Effector memory CD8-positive, alpha-beta T cell (primary cell): ENCODE data around the gene ABCC9.

Experiments
- ATAC-seq: fragments of 150-1000 bp; cut with Tn5 transposase; replicated peaks from 2 replicates; pipeline ENCODE4 v1.10.0; 2021; ENCODE audit warnings: mild to moderate bottlenecking, moderate library complexity
- DNase-seq, 3 experiments: peaks; one replicate each; pipeline ENCODE4 v3.0.0; 2021
- H3K27ac Mint-ChIP-seq, 2 donors: one replicate each; pipeline ENCODE4 v1.8.0; 2022; ENCODE audit warnings: mild to moderate bottlenecking in 2 of 2, mixed read lengths in 2 of 2, moderate library complexity in 2 of 2
- H3K27me3 Mint-ChIP-seq, 2 donors: one replicate each; pipeline ENCODE4 v1.8.0; 2022; ENCODE audit warnings: mixed read lengths in 2 of 2
- H3K36me3 Mint-ChIP-seq: one replicate; pipeline ENCODE4 v1.8.0; 2022; ENCODE audit warnings: mild to moderate bottlenecking, moderate library complexity, mixed read lengths; ENCODE audit not compliant: insufficient read depth
- H3K4me1 Mint-ChIP-seq, 2 donors: one replicate each; pipeline ENCODE4 v1.8.0; 2022; ENCODE audit warnings: low read depth in 2 of 2, mixed read lengths in 2 of 2
- H3K4me3 Mint-ChIP-seq, 2 donors: one replicate each; pipeline ENCODE4 v1.8.0; 2022; ENCODE audit warnings: mild to moderate bottlenecking in 2 of 2, mixed read lengths in 2 of 2, moderate library complexity in 2 of 2
- H3K9me3 Mint-ChIP-seq, 2 donors: one replicate each; pipeline ENCODE4 v1.8.0; 2022; ENCODE audit warnings: mixed read lengths in 2 of 2

ABCC9 gene

DNA sequence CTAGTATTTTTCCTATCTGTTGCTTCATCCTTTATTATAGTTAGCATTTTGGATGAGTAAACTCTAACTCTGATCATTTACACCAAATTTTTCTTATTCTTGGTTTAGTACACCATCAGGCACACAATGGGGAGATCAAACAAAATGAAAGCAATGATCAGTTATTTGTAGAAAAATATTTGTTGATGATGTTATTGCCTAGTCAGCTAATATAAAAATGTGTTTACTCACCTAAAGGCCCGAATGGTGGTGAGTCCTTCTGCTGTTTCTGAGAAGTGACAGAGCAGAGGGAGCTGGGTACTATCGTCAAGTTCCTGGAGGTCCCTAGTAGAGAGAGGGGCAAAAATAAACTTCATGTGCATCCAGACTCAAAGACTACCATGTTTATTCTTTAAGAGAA, 103.4 kb downstream of the ABCC9 start:
- no peak for DNase-seq
- no peak for ATAC-seq
- no peak overlapping the region for H3K27ac Mint-ChIP-seq
- H3K9me3 Mint-ChIP-seq: no peaks in the 10 kb centered on the region
- H3K27me3 Mint-ChIP-seq: peaks cover 6 to 8% of the 10 kb centered on the region in 2 donors
- no peak overlapping the region for H3K4me3 Mint-ChIP-seq
- H3K36me3 Mint-ChIP-seq: no peaks in the 10 kb centered on the region
- H3K4me1 Mint-ChIP-seq: no peaks in the 10 kb centered on the region

DNA sequence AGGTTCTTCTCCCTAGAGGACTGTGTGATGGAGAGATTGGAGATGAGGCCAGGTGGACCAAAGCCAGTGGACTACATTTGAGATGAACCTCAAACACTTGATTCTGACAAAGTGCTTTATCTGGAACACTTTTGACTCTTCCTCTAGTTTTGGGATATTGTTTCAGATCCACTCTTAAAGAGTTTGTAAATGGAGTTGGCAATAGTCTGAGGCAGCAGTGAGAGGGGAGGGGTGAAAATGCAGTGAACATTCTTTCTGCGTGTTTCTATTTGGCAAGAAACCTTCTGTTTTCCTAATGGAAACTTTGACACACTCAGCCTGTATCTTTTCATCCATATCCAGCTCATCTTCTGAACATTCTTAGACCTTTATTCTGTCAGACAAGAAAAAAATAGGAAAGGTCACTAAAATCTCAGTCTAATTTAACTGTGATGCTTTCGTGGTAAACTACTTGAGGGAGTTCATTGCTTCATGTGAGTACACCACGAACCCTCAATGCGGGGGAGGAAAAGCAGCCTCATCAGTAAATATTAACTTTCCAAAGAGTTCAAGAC, 109.4 kb downstream of the ABCC9 start:
- Mint-ChIP-seq H3K27me3 (no peaks in the 10 kb centered on the region), H3K9me3 (no peaks in the 10 kb centered on the region), H3K36me3 (no peaks in the 10 kb centered on the region), H3K27ac (no peak overlapping the region), H3K4me3 (no peak overlapping the region), H3K4me1 (no peaks in the 10 kb centered on the region)
- ATAC-seq (no peak), DNase-seq (no peak)

DNA sequence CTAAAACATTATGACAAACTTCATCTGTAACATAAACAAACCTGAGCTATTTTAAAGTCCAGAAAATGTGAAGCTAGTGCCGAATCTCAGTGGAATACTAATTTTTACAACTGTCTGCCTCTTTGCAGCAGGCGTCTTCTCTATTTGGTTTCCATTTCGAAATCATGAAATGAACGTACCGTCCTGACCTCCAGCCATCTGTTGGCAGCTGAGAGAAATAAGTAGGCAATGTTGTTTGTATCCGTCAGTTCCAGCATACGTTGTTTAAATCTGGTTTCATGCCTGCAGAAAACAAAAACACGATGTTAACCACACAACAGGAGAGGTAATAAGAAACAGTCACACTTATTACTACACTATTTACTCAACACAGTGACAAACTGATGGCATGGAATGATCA, 112.4 kb downstream of the ABCC9 start:
- Mint-ChIP-seq H3K27ac (no peak overlapping the region), H3K36me3 (no peaks in the 10 kb centered on the region), H3K4me1 (no peaks in the 10 kb centered on the region), H3K9me3 (no peaks in the 10 kb centered on the region), H3K4me3 (no peak overlapping the region), H3K27me3 (no peaks in the 10 kb centered on the region)
- ATAC-seq (no peak), DNase-seq (no peak)

DNA sequence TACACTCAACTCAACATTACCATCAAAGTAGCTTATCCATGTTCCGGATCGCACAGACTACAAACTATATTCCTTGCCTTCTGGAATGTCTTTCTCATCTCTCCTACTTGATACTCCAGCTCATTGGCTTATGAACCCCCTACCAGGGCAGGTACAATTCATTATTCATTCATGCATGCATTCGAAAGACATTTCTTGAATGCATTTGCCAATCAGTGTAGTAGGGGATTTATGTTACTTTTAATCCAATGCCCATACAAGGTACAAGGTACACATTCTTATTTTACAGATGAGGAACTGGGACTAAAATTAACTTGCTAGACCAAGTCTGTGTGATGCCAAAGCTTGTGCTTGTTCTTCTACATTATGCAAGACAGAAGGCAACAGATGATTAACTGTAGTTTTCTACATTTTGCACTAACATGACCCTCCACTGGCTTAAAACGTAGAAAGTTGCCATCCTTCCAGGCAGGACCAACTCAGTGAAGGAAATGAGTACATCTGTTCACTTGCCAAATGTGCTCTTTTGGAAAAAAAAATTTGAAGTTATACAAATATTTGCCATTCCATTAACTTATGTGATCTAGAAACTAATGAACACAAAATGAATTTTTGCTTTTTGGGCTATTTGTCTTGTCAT, 113.0 kb downstream of the ABCC9 start:
- no peaks in the 10 kb centered on the region for H3K9me3 Mint-ChIP-seq
- no peaks in the 10 kb centered on the region for H3K4me1 Mint-ChIP-seq
- H3K27ac Mint-ChIP-seq: no peak overlapping the region
- no peak for ATAC-seq
- no peaks in the 10 kb centered on the region for H3K36me3 Mint-ChIP-seq
- no peak overlapping the region for H3K4me3 Mint-ChIP-seq
- no peaks in the 10 kb centered on the region for H3K27me3 Mint-ChIP-seq
- no peak for DNase-seq

DNA sequence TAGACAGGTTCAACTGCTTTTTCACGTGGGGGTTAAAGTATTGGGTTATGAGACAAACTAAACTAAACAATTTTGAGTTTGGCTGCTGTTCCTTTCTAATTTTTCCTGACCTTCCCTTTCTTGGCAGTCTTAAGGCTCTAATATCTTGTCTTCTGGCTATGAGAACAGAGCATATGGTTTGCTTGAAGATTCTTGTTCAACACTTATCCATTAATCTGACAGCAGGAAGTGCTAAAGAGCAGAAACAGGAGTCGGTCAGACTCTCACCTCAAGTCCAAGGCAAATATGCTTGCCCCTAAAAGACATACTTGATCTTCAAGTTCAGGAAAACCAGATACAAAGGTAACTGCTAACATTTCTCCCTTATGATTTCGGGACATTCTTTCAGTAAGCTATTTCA, 114.1 kb downstream of the ABCC9 start:
- no peak overlapping the region for H3K27ac Mint-ChIP-seq
- H3K36me3 Mint-ChIP-seq: no peaks in the 10 kb centered on the region
- H3K4me3 Mint-ChIP-seq: no peak overlapping the region
- DNase-seq (no peak), ATAC-seq (no peak)
- H3K27me3 Mint-ChIP-seq: no peaks in the 10 kb centered on the region
- no peaks in the 10 kb centered on the region for H3K9me3 Mint-ChIP-seq
- H3K4me1 Mint-ChIP-seq: no peaks in the 10 kb centered on the region

DNA sequence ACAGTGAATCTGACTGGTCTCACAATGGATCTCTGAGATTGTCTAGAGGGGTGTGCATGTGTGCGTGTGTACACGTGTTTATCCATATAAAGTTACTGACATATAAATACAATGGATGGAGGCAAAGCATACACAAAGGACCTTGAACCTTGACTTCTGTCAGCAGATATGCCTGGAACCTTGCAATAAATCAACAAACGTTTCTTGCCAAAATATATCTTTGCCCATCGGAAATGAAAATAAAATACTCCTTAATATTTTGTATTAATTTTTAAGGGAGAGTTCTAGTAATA, 114.7 kb downstream of the ABCC9 start:
- Mint-ChIP-seq H3K4me3 (no peak overlapping the region), H3K36me3 (no peaks in the 10 kb centered on the region), H3K4me1 (no peaks in the 10 kb centered on the region), H3K27ac (no peak overlapping the region), H3K27me3 (no peaks in the 10 kb centered on the region), H3K9me3 (no peaks in the 10 kb centered on the region)
- ATAC-seq (no peak), DNase-seq (no peak)

DNA sequence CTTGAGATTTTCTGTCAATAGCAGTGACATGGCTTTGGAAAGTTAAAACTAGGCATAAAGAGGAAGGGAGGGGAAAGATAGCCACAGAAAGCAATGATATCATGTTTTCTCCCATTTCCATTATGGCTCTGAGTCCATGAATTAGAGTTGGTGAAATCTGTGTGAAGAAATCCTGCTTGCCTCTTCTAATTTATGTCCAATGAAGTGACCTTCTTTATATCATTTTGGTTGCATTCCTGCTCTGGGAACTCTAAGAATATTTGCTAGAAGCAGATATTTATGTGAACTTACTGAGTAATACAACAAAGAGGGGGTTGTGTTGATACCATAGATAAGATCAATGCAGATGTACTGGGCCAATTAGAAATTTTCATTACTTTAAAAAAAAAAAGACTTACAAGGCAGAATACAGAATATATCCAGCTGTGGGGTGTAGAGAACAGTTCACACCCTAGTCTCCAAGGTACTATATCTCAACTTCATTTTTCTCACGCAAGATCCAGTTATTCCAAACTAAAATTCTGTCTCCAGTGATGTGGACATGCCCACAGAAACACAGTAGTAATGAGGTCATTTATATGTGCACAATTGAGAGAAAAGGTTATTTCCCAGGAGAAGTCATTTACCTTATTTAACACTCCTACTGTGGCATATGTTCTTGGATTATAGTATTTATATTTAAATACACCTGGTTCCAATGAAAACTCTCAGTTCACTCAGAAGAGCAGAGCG, 115.2 kb downstream of the ABCC9 start:
- Mint-ChIP-seq H3K27me3 (no peaks in the 10 kb centered on the region), H3K4me3 (no peak overlapping the region), H3K36me3 (no peaks in the 10 kb centered on the region), H3K4me1 (no peaks in the 10 kb centered on the region), H3K9me3 (no peaks in the 10 kb centered on the region), H3K27ac (no peak overlapping the region)
- DNase-seq (no peak), ATAC-seq (no peak)

DNA sequence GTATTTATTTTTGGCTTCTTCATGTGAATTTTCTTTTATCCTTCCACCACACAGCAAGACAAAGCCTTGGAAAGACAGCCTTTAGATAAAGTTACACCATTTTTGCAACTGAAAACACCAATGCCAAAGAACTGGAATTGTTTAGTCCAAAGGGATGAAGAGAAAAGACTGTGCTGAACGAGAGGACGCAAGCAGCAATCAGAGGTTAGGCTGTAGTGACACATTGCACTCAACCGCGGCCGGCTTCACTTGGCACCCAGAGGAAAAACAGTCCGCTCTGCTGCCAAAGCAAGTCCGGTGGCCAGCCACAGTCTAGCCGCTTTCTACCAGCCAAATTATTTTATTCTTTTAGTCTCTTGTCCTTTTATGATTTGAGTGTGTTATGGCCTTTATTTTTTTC, 117.6 kb downstream of the ABCC9 start:
- H3K36me3 Mint-ChIP-seq: no peaks in the 10 kb centered on the region
- no peaks in the 10 kb centered on the region for H3K4me1 Mint-ChIP-seq
- H3K27ac Mint-ChIP-seq: no peak overlapping the region
- H3K9me3 Mint-ChIP-seq: no peaks in the 10 kb centered on the region
- no peak overlapping the region for H3K4me3 Mint-ChIP-seq
- H3K27me3 Mint-ChIP-seq: no peaks in the 10 kb centered on the region
- no peak for ATAC-seq
- DNase-seq: no peak

DNA sequence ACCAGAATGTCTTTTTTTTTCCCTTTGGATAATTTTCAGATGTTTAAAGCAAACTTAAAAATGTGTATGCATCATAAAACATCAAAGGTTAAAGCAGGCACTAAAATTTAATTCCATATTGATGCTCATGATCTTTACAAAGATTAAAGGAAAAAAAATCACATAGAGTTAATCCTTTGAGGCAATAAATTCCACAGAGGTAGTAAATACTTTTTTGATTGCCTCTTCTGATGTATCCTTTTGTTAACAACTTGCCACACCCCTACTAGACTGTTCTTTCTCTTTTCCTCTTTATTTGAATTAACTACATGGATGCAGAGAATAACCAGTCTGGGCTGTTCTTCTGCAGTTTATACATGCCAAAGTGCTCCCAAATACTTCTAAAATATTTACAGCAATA, 121.5 kb downstream of the ABCC9 start:
- no peak for DNase-seq
- H3K4me1 Mint-ChIP-seq: no peaks in the 10 kb centered on the region

DNA sequence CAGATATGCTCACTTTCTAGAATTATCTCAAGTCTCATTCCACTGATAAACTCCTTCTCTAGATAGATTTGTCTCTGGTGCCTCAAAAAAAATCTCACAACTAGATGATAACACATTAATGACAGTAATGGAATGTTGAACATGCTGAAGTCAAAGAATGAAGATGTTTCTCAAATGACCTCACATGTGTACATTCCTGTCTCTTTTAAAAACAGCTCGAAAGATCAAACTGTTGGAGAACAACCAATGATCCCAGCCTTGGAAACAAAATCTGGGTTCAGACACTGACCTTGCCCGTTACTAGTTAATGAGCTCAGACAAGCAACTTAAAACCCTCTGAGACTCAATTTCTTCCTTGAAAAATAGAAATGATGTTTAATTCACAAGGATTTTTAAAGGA, 122.0 kb downstream of the ABCC9 start:
- no peaks in the 10 kb centered on the region for H3K27me3 Mint-ChIP-seq
- H3K4me3 Mint-ChIP-seq: no peak overlapping the region
- no peak overlapping the region for H3K27ac Mint-ChIP-seq
- DNase-seq (no peak), ATAC-seq (no peak)
- H3K36me3 Mint-ChIP-seq: no peaks in the 10 kb centered on the region
- no peaks in the 10 kb centered on the region for H3K4me1 Mint-ChIP-seq
- no peaks in the 10 kb centered on the region for H3K9me3 Mint-ChIP-seq

More for the DNA sequence above, 121.5 kb downstream of the ABCC9 start:
- H3K27me3 Mint-ChIP-seq: no peaks in the 10 kb centered on the region
- H3K27ac Mint-ChIP-seq: no peak overlapping the region
- H3K9me3 Mint-ChIP-seq: no peaks in the 10 kb centered on the region
- H3K36me3 Mint-ChIP-seq: no peaks in the 10 kb centered on the region
- no peak for ATAC-seq
- no peak overlapping the region for H3K4me3 Mint-ChIP-seq

DNA sequence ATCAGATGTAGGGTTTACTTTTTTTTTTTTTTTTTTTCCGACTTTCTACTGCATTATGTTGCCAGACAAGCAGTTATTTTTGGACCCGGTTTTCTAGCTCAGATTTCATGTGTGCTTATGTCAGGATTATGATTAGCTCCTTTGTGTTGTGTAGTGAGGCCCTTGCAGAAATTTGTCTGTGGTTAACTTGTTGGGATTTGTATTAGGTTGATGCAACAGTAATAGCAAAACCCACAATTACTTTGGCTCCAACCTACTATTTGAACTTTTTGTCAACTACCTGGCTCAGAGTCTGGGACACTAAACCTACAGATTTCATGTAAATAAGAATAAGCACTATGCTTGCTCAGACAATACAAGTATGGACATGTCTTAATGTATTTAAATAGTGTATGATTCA, 122.6 kb downstream of the ABCC9 start:
- no peak for DNase-seq
- H3K27me3 Mint-ChIP-seq: no peaks in the 10 kb centered on the region
- no peak overlapping the region for H3K4me3 Mint-ChIP-seq
- H3K36me3 Mint-ChIP-seq: no peaks in the 10 kb centered on the region
- no peaks in the 10 kb centered on the region for H3K9me3 Mint-ChIP-seq
- H3K4me1 Mint-ChIP-seq: no peaks in the 10 kb centered on the region
- no peak for ATAC-seq
- no peak overlapping the region for H3K27ac Mint-ChIP-seq

DNA sequence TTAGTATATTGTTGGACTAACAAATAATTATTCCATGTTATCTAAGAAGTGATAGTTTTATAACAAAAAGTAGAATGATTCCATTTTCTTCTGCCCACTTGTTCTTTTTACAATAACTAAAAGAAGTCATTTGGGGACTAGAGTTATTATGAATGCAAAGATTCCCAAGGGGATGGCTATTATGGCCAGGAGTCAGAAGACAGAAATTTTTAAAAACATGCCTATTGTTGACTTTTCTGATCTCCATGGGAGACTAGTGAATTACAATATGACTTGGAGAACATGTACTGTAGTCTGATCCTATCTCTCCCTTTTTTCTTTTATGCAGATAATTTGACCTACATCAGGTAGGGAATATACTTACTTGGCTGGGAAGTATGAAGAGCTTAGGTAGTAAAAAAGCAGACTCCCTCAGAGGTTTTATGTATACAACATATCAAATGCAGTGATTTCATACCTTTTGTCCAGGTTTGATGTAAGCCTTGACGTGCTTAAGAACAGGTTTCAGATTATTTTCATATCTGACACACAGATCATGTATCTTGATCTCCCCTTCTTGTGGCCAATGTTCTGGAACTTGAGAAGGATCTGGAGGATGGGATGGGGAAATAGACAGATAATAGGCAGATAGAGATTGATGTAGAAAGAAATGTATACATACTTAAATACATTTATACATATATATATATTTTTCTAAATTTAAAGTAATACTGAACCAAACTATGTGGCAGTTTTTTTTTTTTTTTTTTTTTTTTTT, 125.7 kb downstream of the ABCC9 start:
- H3K27ac Mint-ChIP-seq: no peak overlapping the region
- no peaks in the 10 kb centered on the region for H3K27me3 Mint-ChIP-seq
- ATAC-seq: no peak
- DNase-seq: no peak
- no peak overlapping the region for H3K4me3 Mint-ChIP-seq
- H3K9me3 Mint-ChIP-seq: no peaks in the 10 kb centered on the region
- no peaks in the 10 kb centered on the region for H3K36me3 Mint-ChIP-seq
- H3K4me1 Mint-ChIP-seq: no peaks in the 10 kb centered on the region

DNA sequence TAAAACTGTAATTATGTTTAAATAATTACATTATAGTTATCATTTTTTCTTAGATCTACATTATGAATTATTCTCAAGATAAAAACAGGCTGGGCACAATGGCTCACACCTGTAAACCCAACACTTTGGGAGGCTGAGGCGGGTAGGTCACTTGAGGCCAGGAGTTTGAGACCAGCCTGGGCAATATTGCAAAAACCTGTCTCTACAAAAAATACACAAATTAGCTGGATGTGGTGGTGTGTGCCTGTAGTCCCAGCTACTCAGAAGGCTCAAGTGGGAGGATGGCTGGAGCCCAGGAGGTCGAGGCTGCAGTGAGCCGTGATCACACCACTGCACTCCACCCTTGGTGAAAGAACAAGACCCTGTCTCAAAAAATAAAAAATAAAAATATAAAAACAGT, 126.4 kb downstream of the ABCC9 start:
- H3K27ac Mint-ChIP-seq: no peak overlapping the region
- H3K4me3 Mint-ChIP-seq: no peak overlapping the region

DNA sequence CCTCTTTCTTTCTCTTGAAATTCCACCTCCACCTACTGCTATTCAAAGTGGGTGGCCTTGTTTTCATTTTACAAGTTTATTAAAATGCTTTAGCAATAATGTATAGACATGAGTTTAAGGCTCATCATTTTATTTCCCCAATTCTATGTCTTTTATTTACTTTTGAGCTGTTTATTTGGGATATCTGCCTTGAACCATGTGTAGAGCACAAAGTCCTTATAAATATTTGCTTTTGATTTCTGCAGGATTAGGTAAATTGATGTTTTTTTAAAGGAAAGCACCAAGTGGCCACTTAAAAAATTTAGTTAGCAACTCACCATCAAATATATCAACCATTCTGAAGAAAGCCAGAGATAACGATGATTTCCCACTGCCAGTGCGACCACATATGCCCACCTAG, 126.9 kb downstream of the ABCC9 start:
- no peak for DNase-seq
- Mint-ChIP-seq H3K4me3 (no peak overlapping the region), H3K4me1 (no peaks in the 10 kb centered on the region), H3K9me3 (no peaks in the 10 kb centered on the region), H3K27me3 (no peaks in the 10 kb centered on the region), H3K27ac (no peak overlapping the region), H3K36me3 (no peaks in the 10 kb centered on the region)
- no peak for ATAC-seq

More for the DNA sequence above, 126.4 kb downstream of the ABCC9 start:
- no peaks in the 10 kb centered on the region for H3K9me3 Mint-ChIP-seq
- ATAC-seq (no peak), DNase-seq (no peak)
- no peaks in the 10 kb centered on the region for H3K36me3 Mint-ChIP-seq
- no peaks in the 10 kb centered on the region for H3K4me1 Mint-ChIP-seq
- no peaks in the 10 kb centered on the region for H3K27me3 Mint-ChIP-seq
